Omental fat pad (tissue), 4 donors: ENCODE measurements around the gene SLC48A1. TPM values are rescaled to one million over a fixed set of nuclear protein-coding genes. Genes with fewer than 3 reads are reported as not detected.
A peak's percentile ranks its signal among the peaks of the same experiment; 100 is the strongest.

ENCODE experiments used
- ATAC-seq: fragments of 150-250 bp; one replicate; pipeline ENCODE4 v1.9.1; 2016; ENCODE audit warnings: mild to moderate bottlenecking, moderate library complexity; ENCODE audit not compliant: low FRiP score
- DNase-seq: peaks from one replicate; pipeline ENCODE4 v3.0.0-alpha.2; 2019; ENCODE audit warnings: low spot score
- total RNA-seq, 4 donors: library from RNA; depleted of rRNA; stranded (reverse); fragments of >200 nt; gene quantifications; one replicate each; pipeline ENCODE4 v1.1.0, GENCODE V29; 2016
- TF ChIP-seq, protein P1 (sequence below), 3 donors: fragments of 450-650 bp; IDR thresholded peaks; one replicate each; pipeline ENCODE4 v1.5.1; 2016 to 2017; ENCODE audit warnings: antibody characterized with exemption in 3 of 3, mild to moderate bottlenecking in 3 of 3, moderate library complexity in 2 of 3

The SLC48A1 gene
- total RNA-seq = 10 to 100 TPM; 27.6 to 50.3 (median 48.1) TPM

DNA sequence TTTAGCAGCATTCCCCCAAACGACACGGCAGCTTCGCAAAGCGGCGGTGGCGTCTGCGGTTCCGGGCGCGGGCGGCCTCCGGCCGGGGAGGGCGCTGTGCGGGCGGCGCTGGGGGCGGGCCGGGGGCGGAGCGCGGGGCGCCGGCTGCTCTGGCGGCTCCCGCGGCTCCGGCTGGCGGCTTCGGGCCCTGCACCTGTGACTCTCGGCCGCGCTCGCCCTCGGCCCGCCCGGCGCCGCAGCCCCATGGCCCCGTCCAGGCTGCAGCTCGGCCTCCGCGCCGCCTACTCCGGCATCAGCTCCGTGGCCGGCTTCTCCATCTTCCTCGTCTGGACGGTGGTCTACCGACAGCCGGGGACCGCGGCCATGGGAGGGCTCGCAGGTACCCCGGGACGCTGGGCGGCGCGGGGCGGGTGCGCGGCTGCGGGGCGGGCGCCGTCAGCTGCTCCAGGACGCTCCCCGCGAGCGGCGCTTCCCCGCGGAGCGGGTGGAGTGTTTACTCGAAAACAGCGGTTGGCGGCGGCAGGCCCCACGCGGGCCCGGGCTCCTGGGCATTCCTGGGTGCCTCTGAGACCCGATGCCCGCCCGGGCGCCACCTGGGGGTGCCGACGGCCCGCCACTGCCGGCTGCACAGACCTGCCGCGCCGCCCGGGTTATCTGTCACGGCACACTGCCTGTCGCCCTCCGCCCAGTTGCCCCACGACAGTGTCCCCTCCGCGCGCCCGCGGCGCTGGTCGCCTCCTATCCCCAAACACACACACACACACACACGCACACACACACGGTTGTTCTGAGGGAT is at the start of gene SLC48A1:
SLC48A1 (plus strand) TSS at position 177 of the 796 bp plus-strand sequence; CDS start at position 244, 67 bp downstream.
- TF ChIP-seq, protein P1, sequence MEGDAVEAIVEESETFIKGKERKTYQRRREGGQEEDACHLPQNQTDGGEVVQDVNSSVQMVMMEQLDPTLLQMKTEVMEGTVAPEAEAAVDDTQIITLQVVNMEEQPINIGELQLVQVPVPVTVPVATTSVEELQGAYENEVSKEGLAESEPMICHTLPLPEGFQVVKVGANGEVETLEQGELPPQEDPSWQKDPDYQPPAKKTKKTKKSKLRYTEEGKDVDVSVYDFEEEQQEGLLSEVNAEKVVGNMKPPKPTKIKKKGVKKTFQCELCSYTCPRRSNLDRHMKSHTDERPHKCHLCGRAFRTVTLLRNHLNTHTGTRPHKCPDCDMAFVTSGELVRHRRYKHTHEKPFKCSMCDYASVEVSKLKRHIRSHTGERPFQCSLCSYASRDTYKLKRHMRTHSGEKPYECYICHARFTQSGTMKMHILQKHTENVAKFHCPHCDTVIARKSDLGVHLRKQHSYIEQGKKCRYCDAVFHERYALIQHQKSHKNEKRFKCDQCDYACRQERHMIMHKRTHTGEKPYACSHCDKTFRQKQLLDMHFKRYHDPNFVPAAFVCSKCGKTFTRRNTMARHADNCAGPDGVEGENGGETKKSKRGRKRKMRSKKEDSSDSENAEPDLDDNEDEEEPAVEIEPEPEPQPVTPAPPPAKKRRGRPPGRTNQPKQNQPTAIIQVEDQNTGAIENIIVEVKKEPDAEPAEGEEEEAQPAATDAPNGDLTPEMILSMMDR (IDR thresholded peaks at IDR 0.05) = no peak
- ATAC-seq (peak; percentile 49), DNase-seq (no peak)

DNA sequence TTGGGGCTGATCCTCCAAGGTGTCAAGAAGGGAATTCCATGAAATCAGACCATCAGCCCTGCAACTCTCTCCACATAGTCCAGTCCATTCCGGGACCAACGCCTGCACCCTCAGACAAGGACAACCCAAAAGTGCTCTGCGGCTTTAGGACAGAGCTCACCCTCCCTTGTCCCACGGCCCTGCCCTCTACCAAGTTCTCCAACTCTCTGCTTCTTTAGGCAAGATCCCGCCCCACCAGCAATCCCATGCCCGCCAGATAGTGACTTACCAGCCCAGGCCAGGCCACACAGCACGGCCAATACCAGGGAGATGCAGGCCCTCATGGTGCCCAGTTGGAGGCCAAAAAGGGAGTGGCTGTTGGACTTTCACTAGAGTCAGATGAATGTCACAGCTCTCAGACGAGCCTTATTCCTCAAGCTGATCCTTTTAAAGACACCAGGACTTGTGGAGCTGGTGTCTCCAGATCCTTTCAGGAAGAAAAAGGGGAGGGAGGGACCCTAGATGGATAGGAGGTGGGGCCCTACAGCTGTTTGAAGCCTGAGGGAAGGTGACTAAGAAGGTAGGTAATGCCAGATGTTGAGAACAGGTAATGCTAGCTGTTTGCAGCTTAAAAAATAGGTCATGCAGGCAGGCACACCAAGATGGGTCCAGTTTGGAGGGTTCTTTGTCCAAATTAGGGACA is 47.8 kb upstream of the SLC48A1 start, which contains the start of gene ENDOU:
ENDOU (minus strand) TSS at position 400 of the 682 bp plus-strand sequence; CDS start at position 323, 77 bp downstream.
- no peak for DNase-seq
- no peak for ATAC-seq
- TF ChIP-seq, protein P1 (IDR thresholded peaks at IDR 0.05) = no peak

DNA sequence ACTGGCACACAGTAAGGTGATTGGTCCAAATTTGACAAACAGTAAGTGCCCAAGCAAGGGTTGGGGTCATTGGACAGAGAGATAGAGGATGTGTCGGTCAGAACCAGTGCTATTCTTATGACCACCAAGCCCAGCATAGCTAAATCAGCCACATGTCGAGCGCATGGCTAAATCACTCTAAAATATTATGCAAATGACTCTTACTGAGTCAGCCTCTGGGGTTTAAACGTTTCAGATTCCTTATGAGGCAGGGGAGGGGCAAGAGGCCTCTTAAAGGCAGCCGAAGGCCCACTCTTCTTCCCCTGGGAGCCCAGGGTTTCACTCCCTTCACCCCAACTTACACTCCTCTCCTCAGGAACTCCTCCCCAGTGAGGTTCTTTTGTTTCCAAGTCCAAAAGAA is 47.1 kb upstream of the SLC48A1 start:
- no peak for DNase-seq
- ATAC-seq = no peak
- TF ChIP-seq, protein P1 (IDR thresholded peaks at IDR 0.05) = no peak

- no peak for ATAC-seq
- DNase-seq = no peak
- TF ChIP-seq, protein P1 (IDR thresholded peaks at IDR 0.05) = no peak
Observed at GRCh38 chr12:47729233-47729632, 43.8 kb upstream of the SLC48A1 start.

GRCh38 chr12:47730341-47730744 is 42.7 kb upstream of the SLC48A1 start:
- no peak for ATAC-seq

DNA sequence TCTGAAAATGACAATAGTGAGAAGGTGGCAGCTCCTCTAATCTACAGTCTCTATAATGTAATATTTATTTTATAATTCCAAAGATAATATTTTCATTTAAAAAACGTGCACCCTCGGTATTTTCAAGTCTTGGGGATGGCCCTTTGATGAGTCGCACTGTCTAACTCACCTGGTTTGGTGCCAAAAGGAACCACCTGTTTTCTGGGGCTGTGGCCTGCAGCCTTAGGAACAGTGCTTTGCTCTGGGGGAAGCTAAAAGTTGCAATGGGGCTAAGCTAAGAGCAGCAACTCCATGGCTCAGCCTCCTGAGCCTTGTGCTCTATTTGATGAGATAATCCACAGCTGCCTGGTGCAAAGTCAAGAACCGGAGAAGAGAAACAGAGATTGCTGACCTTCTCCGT is 41.3 kb upstream of the SLC48A1 start:
- TF ChIP-seq, protein P1 (IDR thresholded peaks at IDR 0.05) = no peak
- DNase-seq (no peak), ATAC-seq (no peak)

More at GRCh38 chr12:47730341-47730744, 42.7 kb upstream of the SLC48A1 start:
- TF ChIP-seq, protein P1 (IDR thresholded peaks at IDR 0.05) = no peak
- DNase-seq = no peak
